Body of pancreas (tissue), 4 donors: ENCODE data around the gene LRRC32.

Source experiments
- CTCF ChIP-seq, 7 experiments: fragments of 450-650 bp in 4 of 7; fragments of 200-600 bp in 3 of 7; sonication (generic) in 3 of 7; IDR thresholded peaks; one replicate each; pipeline ENCODE4 v1.5.1; 2016 to 2019; ENCODE audit warnings: antibody characterized with exemption in 7 of 7
- POLR2A ChIP-seq, 3 donors: fragments of 450-650 bp; IDR thresholded peaks; one replicate each; pipeline ENCODE4 v1.6.1; 2016; ENCODE audit warnings: antibody characterized with exemption in 3 of 3, mild to moderate bottlenecking in 2 of 3

- TF ChIP-seq CTCF (IDR thresholded peaks at IDR 0.05): no peak
- TF ChIP-seq POLR2A (IDR thresholded peaks at IDR 0.05): no peak
These were observed 3.2 kb downstream of the LRRC32 start for GRCh38 chr11:76667271-76667818.
